ENCODE measurements around the gene TSPEAR.

- TF ChIP-seq, protein P1, sequence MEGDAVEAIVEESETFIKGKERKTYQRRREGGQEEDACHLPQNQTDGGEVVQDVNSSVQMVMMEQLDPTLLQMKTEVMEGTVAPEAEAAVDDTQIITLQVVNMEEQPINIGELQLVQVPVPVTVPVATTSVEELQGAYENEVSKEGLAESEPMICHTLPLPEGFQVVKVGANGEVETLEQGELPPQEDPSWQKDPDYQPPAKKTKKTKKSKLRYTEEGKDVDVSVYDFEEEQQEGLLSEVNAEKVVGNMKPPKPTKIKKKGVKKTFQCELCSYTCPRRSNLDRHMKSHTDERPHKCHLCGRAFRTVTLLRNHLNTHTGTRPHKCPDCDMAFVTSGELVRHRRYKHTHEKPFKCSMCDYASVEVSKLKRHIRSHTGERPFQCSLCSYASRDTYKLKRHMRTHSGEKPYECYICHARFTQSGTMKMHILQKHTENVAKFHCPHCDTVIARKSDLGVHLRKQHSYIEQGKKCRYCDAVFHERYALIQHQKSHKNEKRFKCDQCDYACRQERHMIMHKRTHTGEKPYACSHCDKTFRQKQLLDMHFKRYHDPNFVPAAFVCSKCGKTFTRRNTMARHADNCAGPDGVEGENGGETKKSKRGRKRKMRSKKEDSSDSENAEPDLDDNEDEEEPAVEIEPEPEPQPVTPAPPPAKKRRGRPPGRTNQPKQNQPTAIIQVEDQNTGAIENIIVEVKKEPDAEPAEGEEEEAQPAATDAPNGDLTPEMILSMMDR (IDR thresholded peaks at IDR 0.05), result no peak
- TF ChIP-seq ZFX (IDR thresholded peaks at IDR 0.05; ENCODE audit: borderline replicate concordance), result no peak
Measured at GRCh38 chr21:44603109-44603875, 108.1 kb downstream of the TSPEAR start.

Data from 22Rv1 (cell line).